ENCODE data around the gene TNP2. TPM values are rescaled to one million over a fixed set of nuclear protein-coding genes. Genes with fewer than 3 reads are reported as not detected.

The TNP2 gene
- not detected in 5 replicates for total RNA-seq (2022; extraction: Qiagen RNA extraction)

GRCh38 chr16:11268921-11269375, at the start of gene TNP2:
TSS of gene TNP2 (minus strand) at chr16:11269325. CDS start at chr16:11269262, 63 bp downstream.

GRCh38 chr16:11280616-11281522, 11.7 kb upstream of the TNP2 start, which contains the start of gene PRM1:
TSS of gene PRM1 (minus strand) at chr16:11281330. CDS start at chr16:11281238, 92 bp downstream.

GRCh38 chr16:11276143-11276895, 7.2 kb upstream of the TNP2 start, which contains the start of gene PRM2:
TSS of gene PRM2 (minus strand) at chr16:11276480. CDS start at chr16:11276370, 110 bp downstream.

GRCh38 chr16:11272921-11273720, 4.0 kb upstream of the TNP2 start, which contains the start of gene PRM3:
TSS of gene PRM3 (minus strand) at chr16:11273629. CDS start at chr16:11273595, 34 bp downstream.

GRCh38 chr16:11255737-11256660, 13.1 kb downstream of the TNP2 start, which contains the start of gene SOCS1:
TSS of gene SOCS1 (minus strand) at chr16:11256204. CDS start at chr16:11255478, 726 bp downstream.

Other genes with a start within 250 kb of the TNP2 start
- 6.6 to 16.5 TPM (median 12.6 TPM) in 5 replicates for gene SOCS1, start 13.1 kb downstream of the TNP2 start, total RNA-seq (2022; extraction: Qiagen RNA extraction)
- gene PRM3, start 4.3 kb upstream of the TNP2 start, total RNA-seq (2022; extraction: Qiagen RNA extraction): not detected in 5 replicates
- not detected in 5 replicates for gene PRM2, start 7.2 kb upstream of the TNP2 start, total RNA-seq (2022; extraction: Qiagen RNA extraction)
- gene PRM1, start 12.0 kb upstream of the TNP2 start, total RNA-seq (2022; extraction: Qiagen RNA extraction): not detected in 5 replicates
- 25.2 to 32.3 TPM (median 30.3 TPM) in 5 replicates for gene RMI2, start 76.1 kb upstream of the TNP2 start, total RNA-seq (2022; extraction: Qiagen RNA extraction)

All from A549 treated with dexamethasone at 1 μM for 4 hours (cell line).